ENCODE measurements around the gene LGMN. TPM values are rescaled to one million over a fixed set of nuclear protein-coding genes. Genes with fewer than 3 reads are reported as not detected.

Gene LGMN
- total and polyA plus RNA-seq, 2 of the 8 experiments (the other 6 are each of a cell fraction or from before 2014, with no cell fraction given): 57.4 to 83.4 TPM

GRCh38 chr14:92794961-92795360 is 46.5 kb upstream of the LGMN start (continued):
- TF ChIP-seq BCL11A (IDR thresholded peaks at IDR 0.05; ENCODE audit: low read depth in 2 of 2, low read length in 2 of 2): no peak
- no peak for TF ChIP-seq MAX (IDR thresholded peaks at IDR 0.05)
- TF ChIP-seq HDAC2 (IDR thresholded peaks at IDR 0.05; ENCODE audit: borderline replicate concordance in 1 of 2, low read depth in 2 of 2, low read length in 2 of 2): no peak
- TF ChIP-seq POLR2A (IDR thresholded peaks at IDR 0.05; ENCODE audit: control extremely low read depth in 1 of 2, low read depth in 2 of 2, low read length in 2 of 2): no peak
- no peak for TF ChIP-seq CHD1 (IDR thresholded peaks at IDR 0.05; ENCODE audit: low read depth, low read length)
- TF ChIP-seq SAP30 (IDR thresholded peaks at IDR 0.05; ENCODE audit: insufficient read depth, insufficient replicate concordance, low read length): no peak
- TF ChIP-seq MAFK (IDR thresholded peaks at IDR 0.05; ENCODE audit: low read depth, low read length): no peak

All from H1 (cell line).